ENCODE results near the gene EIF4B. TPM values are rescaled to one million over a fixed set of nuclear protein-coding genes. Genes with fewer than 3 reads are reported as not detected.
A peak's percentile ranks its signal among the peaks of the same experiment; 100 is the strongest.

The EIF4B gene, protein sequence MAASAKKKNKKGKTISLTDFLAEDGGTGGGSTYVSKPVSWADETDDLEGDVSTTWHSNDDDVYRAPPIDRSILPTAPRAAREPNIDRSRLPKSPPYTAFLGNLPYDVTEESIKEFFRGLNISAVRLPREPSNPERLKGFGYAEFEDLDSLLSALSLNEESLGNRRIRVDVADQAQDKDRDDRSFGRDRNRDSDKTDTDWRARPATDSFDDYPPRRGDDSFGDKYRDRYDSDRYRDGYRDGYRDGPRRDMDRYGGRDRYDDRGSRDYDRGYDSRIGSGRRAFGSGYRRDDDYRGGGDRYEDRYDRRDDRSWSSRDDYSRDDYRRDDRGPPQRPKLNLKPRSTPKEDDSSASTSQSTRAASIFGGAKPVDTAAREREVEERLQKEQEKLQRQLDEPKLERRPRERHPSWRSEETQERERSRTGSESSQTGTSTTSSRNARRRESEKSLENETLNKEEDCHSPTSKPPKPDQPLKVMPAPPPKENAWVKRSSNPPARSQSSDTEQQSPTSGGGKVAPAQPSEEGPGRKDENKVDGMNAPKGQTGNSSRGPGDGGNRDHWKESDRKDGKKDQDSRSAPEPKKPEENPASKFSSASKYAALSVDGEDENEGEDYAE
- total RNA-seq, result 544 to 576 TPM (median 554 TPM) in 3 replicates

DNA sequence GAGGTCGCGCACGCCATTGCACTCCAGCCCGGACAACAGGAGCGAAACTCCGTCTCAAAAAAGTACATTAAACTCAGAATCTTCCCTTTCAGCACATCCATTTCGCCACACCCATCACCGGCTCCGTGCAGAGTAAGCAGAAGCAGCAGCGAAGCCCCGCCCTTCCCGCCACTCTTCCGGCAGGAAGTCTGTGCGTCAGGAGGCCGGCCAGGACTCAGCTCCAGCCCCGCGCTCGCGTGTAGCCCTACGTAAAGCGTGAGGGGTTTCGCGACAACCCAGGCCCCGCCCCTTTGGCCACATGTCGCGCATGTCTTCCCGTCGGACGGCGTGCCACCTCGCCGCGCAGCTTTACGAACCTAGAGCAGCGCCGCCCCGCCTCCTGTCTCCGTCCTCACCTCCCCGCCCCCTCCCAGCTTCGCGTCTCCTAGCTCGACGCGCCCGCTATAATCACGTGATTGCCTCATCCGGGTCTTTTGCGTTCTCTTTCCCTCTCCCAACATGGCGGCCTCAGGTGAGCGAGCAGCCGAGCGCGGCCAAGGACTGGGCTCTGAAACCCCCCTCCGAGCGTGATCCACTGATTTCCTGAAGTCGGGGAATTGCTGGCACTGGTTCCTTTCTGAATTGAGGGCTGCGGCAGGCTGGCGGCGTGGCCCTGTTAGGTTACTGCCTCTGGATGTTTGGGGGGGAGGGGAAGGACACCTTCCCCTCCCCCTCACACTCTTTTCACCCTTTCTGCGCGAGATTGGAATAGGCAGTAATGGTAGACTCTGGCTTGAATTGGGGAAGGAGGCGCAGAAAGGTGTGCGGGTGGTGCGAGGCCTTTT lies at the start of gene EIF4B:
Gene EIF4B (plus strand): TSS at position 471 of the 824 bp plus-strand sequence. CDS start 28 bp downstream, at position 499.
- Mint-ChIP-seq H3K4me3 (peak within 1 kb of the TSS; percentile 99), H3K27me3 (ENCODE audit: low read depth) (no peaks in the 10 kb centered on the region), H3K27ac (peak within 1 kb of the TSS; percentile 100), H3K36me3 (no peaks in the 10 kb centered on the region), H3K4me1 (peaks cover 45% of the 10 kb centered on the region), H3K9me3 (no peaks in the 10 kb centered on the region)
- TF ChIP-seq, protein P1, sequence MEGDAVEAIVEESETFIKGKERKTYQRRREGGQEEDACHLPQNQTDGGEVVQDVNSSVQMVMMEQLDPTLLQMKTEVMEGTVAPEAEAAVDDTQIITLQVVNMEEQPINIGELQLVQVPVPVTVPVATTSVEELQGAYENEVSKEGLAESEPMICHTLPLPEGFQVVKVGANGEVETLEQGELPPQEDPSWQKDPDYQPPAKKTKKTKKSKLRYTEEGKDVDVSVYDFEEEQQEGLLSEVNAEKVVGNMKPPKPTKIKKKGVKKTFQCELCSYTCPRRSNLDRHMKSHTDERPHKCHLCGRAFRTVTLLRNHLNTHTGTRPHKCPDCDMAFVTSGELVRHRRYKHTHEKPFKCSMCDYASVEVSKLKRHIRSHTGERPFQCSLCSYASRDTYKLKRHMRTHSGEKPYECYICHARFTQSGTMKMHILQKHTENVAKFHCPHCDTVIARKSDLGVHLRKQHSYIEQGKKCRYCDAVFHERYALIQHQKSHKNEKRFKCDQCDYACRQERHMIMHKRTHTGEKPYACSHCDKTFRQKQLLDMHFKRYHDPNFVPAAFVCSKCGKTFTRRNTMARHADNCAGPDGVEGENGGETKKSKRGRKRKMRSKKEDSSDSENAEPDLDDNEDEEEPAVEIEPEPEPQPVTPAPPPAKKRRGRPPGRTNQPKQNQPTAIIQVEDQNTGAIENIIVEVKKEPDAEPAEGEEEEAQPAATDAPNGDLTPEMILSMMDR (IDR thresholded peaks at IDR 0.05; ENCODE audit: unreplicated experiment), result no peak
- peak; percentile 99 to 100 for DNase-seq (ENCODE audit: low spot score in 2 of 2, unreplicated experiment in 2 of 2)

DNA sequence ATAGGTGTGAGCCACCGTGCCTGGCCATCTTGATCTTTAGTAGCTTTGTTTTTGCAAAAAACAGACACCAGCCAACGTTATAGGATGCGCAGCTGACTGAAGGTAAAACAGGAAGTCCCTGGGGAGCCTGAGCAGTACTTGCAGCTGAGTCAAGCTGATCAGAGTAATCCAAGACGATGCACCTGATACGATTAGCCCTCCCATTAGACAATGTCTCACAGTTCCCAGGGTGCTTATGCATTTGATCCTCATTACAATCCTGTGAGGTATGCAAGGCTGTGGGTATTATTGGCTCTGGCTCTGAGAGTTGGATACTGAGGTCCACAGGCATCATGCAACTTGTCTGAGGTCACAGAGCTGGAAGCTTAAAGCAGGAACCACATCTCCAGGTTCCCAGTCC lies 49.3 kb upstream of the EIF4B start:
- no peak overlapping the region for H3K27ac Mint-ChIP-seq

DNA sequence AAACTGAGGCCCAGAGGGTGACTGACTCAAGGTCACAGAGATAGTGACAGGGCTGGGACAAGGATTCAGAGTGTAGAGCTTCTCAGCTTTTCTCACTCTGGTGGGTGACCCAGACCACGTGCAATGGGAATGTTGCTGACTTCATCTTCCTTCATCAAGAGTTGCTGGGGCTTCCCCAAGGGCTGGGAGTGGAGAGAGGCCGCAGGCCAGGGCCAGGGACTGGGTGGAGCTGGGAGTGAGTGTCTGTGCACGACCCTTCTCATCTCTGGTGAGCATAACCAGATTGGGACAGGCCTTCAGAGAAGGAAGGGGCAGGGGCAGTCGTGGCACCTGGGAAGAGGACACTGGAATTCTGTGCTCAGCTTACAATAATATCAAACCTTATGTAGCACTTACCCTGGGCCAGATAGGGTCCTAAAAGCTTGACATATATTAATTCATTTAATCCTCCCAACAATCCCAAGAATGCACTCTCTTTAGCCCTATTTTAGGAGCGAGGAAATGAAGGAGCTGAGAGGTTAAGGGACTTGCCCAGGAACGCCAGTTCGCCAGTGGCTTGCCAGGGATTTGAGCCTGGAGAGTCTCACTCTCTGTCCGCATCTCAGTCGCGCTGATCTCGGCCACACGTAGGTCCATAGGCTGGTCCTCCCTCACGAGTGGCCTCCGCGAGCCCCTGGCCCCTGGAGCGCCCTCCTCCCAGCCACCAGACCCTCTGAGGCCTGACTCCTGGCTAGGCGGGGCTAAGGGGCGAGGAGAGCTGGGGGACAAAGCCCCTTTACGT lies 41.5 kb upstream of the EIF4B start:
- Mint-ChIP-seq H3K9me3 (no peaks in the 10 kb centered on the region), H3K4me3 (peak overlapping the region; percentile 73), H3K36me3 (no peaks in the 10 kb centered on the region), H3K4me1 (peaks cover 32% of the 10 kb centered on the region), H3K27me3 (ENCODE audit: low read depth) (no peaks in the 10 kb centered on the region), H3K27ac (peak overlapping the region; percentile 98)
- TF ChIP-seq, protein P1 (IDR thresholded peaks at IDR 0.05; ENCODE audit: unreplicated experiment), result no peak
- no peak for DNase-seq (ENCODE audit: low spot score in 2 of 2, unreplicated experiment in 2 of 2)

More for the DNA sequence above, 49.3 kb upstream of the EIF4B start:
- no peaks in the 10 kb centered on the region for H3K9me3 Mint-ChIP-seq
- H3K4me1 Mint-ChIP-seq, result peaks cover 12% of the 10 kb centered on the region
- no peaks in the 10 kb centered on the region for H3K27me3 Mint-ChIP-seq (ENCODE audit: low read depth)
- peaks cover 12% of the 10 kb centered on the region for H3K36me3 Mint-ChIP-seq
- H3K4me3 Mint-ChIP-seq, result no peak overlapping the region
- TF ChIP-seq, protein P1 (IDR thresholded peaks at IDR 0.05; ENCODE audit: unreplicated experiment), result no peak
- no peak for DNase-seq (ENCODE audit: low spot score in 2 of 2, unreplicated experiment in 2 of 2)

DNA sequence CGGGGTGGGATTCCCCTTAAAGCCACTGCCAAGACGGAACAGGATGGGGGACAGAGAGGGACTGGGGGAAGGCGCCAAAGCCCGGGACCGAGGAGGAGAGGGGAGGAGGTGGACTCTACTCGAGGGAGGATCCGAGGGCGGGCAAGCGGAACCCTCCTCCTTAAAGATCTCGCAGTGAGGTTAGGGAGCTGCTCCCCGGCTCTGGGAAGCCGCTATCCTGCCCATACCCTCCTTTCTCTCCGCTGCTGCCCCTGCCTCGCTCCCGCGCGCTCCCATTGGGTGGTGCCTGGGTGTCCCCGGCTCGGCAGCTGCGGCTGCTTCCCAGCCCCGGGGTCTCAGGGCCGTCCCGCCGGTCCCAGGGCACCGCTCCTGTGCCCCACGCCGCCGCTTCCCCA lies 40.9 kb upstream of the EIF4B start:
- Mint-ChIP-seq H3K9me3 (no peaks in the 10 kb centered on the region), H3K36me3 (no peaks in the 10 kb centered on the region), H3K4me1 (peaks cover 38% of the 10 kb centered on the region), H3K4me3 (peak overlapping the region; percentile 73), H3K27ac (peak overlapping the region; percentile 98), H3K27me3 (ENCODE audit: low read depth) (no peaks in the 10 kb centered on the region)
- TF ChIP-seq, protein P1 (IDR thresholded peaks at IDR 0.05; ENCODE audit: unreplicated experiment), result no peak
- no peak for DNase-seq (ENCODE audit: low spot score in 2 of 2, unreplicated experiment in 2 of 2)
